RWPE2 (cell line): ENCODE data around the gene DDX11.

Source experiments
- ATAC-seq: fragments of 200-7000 bp; cut with Tn5 transposase; 3 replicates; pipeline ENCODE4 v1.9.1; 2021; ENCODE audit warnings: low read depth
- DNase-seq: peaks from one replicate; pipeline ENCODE4 v3.0.0-alpha.2; 2020; ENCODE audit warnings: low spot score
- H3K27ac ChIP-seq: fragments of 450-650 bp; 2 replicates; pipeline ENCODE4 v1.5.1; 2017; ENCODE audit warnings: mild to moderate bottlenecking; ENCODE audit not compliant: poor library complexity, severe bottlenecking
- H3K27me3 ChIP-seq: fragments of 250-450 bp; sonication (Bioruptor Pico); 2 replicates; pipeline ENCODE4 v1.5.1; 2021; ENCODE audit warnings: mild to moderate bottlenecking, moderate library complexity; ENCODE audit not compliant: insufficient read depth, poor library complexity, severe bottlenecking
- H3K36me3 ChIP-seq: fragments of 250-450 bp; sonication (Bioruptor Pico); 2 replicates; pipeline ENCODE4 v1.5.1; 2020; ENCODE audit warnings: low read depth, mild to moderate bottlenecking, moderate library complexity
- H3K4me1 ChIP-seq: fragments of 250-450 bp; sonication (Bioruptor Pico); 2 replicates; pipeline ENCODE4 v1.5.1; 2021; ENCODE audit warnings: mild to moderate bottlenecking, moderate library complexity; ENCODE audit not compliant: insufficient read depth, poor library complexity, severe bottlenecking
- H3K4me3 ChIP-seq: fragments of 250-450 bp; sonication (Bioruptor Pico); 2 replicates; pipeline ENCODE4 v1.5.1; 2021; ENCODE audit warnings: mild to moderate bottlenecking, moderate library complexity; ENCODE audit not compliant: severe bottlenecking
- H3K9me3 ChIP-seq: fragments of 250-450 bp; sonication (Bioruptor Pico); 2 replicates; pipeline ENCODE4 v1.5.1; 2021; ENCODE audit warnings: mild to moderate bottlenecking, moderate library complexity; ENCODE audit not compliant: severe bottlenecking
- CTCF ChIP-seq: fragments of 450-650 bp; IDR thresholded peaks from one replicate; pipeline ENCODE4 v1.5.1; 2017; ENCODE audit warnings: mild to moderate bottlenecking, moderate library complexity; ENCODE audit not compliant: poor library complexity, severe bottlenecking

The DDX11 gene

DNA sequence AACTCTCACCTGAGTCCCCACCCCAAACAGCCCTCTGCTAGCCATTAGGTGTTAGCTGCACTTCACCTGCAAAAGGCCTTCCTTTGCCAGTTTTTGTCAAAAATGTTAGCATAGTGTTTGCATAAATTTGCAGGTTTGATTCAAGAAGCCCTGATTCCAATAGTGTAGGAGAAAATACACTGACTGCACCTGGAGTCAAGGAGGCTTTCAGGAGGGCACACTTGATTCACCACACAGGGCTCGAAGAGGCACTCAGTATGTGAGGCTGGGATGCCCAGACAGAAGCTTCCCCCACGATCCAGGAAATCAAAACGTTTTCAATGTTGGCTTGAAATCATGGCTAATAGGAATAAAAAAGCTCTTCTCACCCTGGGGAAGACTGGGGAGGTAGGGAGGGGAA, 40.5 kb upstream of the DDX11 start:
- Histone ChIP-seq H3K27ac (no peak overlapping the region), H3K4me1 (no peaks in the 10 kb centered on the region), H3K4me3 (no peak overlapping the region), H3K9me3 (no peaks in the 10 kb centered on the region), H3K27me3 (no peaks in the 10 kb centered on the region), H3K36me3 (no peaks in the 10 kb centered on the region)
- ATAC-seq (no peak), DNase-seq (no peak)
- TF ChIP-seq CTCF, result no peak

DNA sequence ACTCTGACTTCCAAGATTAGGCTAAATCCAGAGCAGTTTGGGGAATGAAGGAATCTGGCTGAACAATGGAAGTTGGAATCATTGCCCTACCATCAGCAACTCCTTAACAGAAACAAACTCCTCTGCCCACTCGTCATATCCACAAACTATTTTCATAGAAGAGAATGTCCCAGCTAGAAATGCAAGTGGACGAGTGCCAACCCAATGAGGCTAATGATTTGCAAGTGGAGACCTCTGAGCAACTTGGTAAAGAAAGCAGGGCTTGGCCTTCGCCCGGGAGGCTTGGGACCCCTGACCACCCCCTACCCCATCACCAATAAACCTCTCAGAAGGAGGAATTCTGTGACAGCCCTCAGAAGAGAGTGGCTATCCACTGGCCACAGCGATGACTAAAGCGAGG, 40.0 kb upstream of the DDX11 start:
- Histone ChIP-seq H3K27me3 (no peaks in the 10 kb centered on the region), H3K27ac (no peak overlapping the region), H3K9me3 (no peaks in the 10 kb centered on the region), H3K4me1 (no peaks in the 10 kb centered on the region), H3K36me3 (no peaks in the 10 kb centered on the region), H3K4me3 (no peak overlapping the region)
- DNase-seq (no peak), ATAC-seq (no peak)
- TF ChIP-seq CTCF, result no peak

DNA sequence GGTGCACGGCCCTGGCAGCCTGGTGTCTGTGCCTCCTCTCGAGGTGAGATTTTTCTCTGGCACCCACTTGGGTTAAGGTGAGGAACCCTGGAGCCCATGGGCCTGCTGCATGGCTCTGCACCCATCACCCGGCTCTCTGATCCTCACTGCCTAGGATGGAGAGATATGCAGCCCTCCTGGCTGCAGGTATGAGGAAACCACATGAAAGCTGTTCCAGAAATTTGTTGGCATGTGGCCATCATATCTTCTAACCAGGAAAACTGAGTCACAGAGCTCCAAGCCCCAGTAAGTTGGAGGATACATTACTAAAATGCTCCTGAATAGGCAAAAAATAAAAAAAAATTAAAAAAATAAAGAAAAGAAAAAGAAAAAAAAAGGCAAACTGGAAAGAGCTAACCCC, 39.3 kb upstream of the DDX11 start:
- no peak for DNase-seq
- H3K4me1 ChIP-seq, result no peaks in the 10 kb centered on the region

DNA sequence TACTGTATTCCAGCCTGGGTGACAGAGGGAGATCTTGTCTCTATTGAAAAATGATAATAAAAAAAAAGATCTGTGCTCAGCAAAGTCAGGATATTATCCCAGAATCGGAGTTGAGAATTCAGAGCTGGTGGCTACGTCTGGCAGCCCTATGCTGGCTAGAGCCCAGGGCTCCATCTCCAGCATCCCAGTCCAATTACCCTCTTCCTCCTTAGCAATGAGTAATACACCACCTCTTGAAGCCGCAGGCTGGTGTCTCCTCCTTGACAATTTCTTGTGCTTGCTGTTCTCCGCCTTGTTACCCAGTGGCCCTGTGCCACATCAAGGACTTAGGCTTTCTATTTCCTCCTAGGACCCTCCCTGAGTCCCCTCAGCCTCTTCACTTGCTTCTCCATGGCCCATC, 38.4 kb upstream of the DDX11 start:
- Histone ChIP-seq H3K9me3 (no peaks in the 10 kb centered on the region), H3K4me3 (no peak overlapping the region), H3K4me1 (no peaks in the 10 kb centered on the region), H3K36me3 (no peaks in the 10 kb centered on the region), H3K27ac (no peak overlapping the region), H3K27me3 (no peaks in the 10 kb centered on the region)
- DNase-seq (no peak), ATAC-seq (no peak)
- TF ChIP-seq CTCF, result no peak

More for the DNA sequence above, 39.3 kb upstream of the DDX11 start:
- no peak overlapping the region for H3K4me3 ChIP-seq
- H3K27ac ChIP-seq, result no peak overlapping the region
- TF ChIP-seq CTCF, result no peak
- no peak for ATAC-seq
- H3K36me3 ChIP-seq, result no peaks in the 10 kb centered on the region
- no peaks in the 10 kb centered on the region for H3K9me3 ChIP-seq
- H3K27me3 ChIP-seq, result no peaks in the 10 kb centered on the region

GRCh38 chr12:31035967-31036665, 37.5 kb upstream of the DDX11 start:
- no peak for ATAC-seq
- no peaks in the 10 kb centered on the region for H3K9me3 ChIP-seq
- DNase-seq, result no peak
- TF ChIP-seq CTCF, result no peak
- H3K36me3 ChIP-seq, result no peaks in the 10 kb centered on the region
- H3K27me3 ChIP-seq, result no peaks in the 10 kb centered on the region
- H3K4me1 ChIP-seq, result no peaks in the 10 kb centered on the region
- H3K4me3 ChIP-seq, result no peak overlapping the region
- H3K27ac ChIP-seq, result no peak overlapping the region
